Tibial artery (tissue), 4 donors: ENCODE results near the gene FAS.

Source experiments
- DNase-seq, 2 donors: peaks; one replicate each; pipeline ENCODE4 v3.0.0-alpha.2; 2019
- H3K27ac ChIP-seq, 2 donors: fragments of 200-600 bp; sonication (generic) in 1 of 2; 1 replicate in 1 of 2; 2 replicates in 1 of 2; pipeline ENCODE4 v1.5.1; 2018 to 2019; ENCODE audit warnings: mild to moderate bottlenecking in 1 of 2
- H3K27me3 ChIP-seq, 2 donors: fragments of 200-600 bp; sonication (generic) in 1 of 2; one replicate each; pipeline versions ENCODE4 v1.5.1 to v1.6.0; 2016 to 2019
- H3K36me3 ChIP-seq, 3 donors: fragments of 200-600 bp; sonication (generic) in 2 of 3; one replicate each; pipeline ENCODE4 v1.5.1; 2016 to 2019; ENCODE audit warnings: mild to moderate bottlenecking in 2 of 3
- H3K4me1 ChIP-seq, 4 donors: fragments of 200-600 bp; sonication (generic) in 2 of 4; 1 replicate in 3 of 4; 2 replicates in 1 of 4; pipeline ENCODE4 v1.5.1; 2016 to 2019
- H3K4me3 ChIP-seq, 2 donors: fragments of 200-600 bp; sonication (generic) in 1 of 2; 1 replicate in 1 of 2; 2 replicates in 1 of 2; pipeline ENCODE4 v1.5.1; 2018 to 2019; ENCODE audit warnings: mild to moderate bottlenecking in 2 of 2
- H3K9me3 ChIP-seq, 3 donors: fragments of 200-600 bp; sonication (generic) in 1 of 3; one replicate each; pipeline ENCODE4 v1.5.1; 2016 to 2019
- CTCF ChIP-seq, 2 experiments: fragments of 200-600 bp in 1 of 2; fragments of 450-650 bp in 1 of 2; IDR thresholded peaks; one replicate each; pipeline ENCODE4 v1.5.1; 2017 to 2019; ENCODE audit warnings: antibody characterized with exemption in 2 of 2, mild to moderate bottlenecking in 1 of 2, moderate library complexity in 1 of 2
- intact Hi-C: fragments of 100-400 bp; cut with DNase I; formaldehyde crosslinking; loops from one replicate; pipeline ENCODE4 v1.15.0; 2023; ENCODE audit warnings: low total_unique reads

The FAS gene

GRCh38 chr10:89025453-89025852 is 34.9 kb downstream of the FAS start:
- Histone ChIP-seq H3K4me3 (no peak overlapping the region), H3K36me3 (peaks cover 0 to 10% (median 2%) of the 10 kb centered on the region in 3 donors), H3K27me3 (no peaks in the 10 kb centered on the region), H3K9me3 (no peaks in the 10 kb centered on the region), H3K27ac (no peak overlapping the region), H3K4me1 (peaks cover 0 to 17% (median 2%) of the 10 kb centered on the region in 4 donors)
- TF ChIP-seq CTCF (IDR thresholded peaks at IDR 0.05): no peak
- intact Hi-C loops: loop anchor here (10.0 kb wide), 1 partner anchor 181 kb away; no protein-coding TSS in a partner anchor
- DNase-seq: no peak

- intact Hi-C loops: loop anchor here (10.0 kb wide), 1 partner anchor 184 kb away; no protein-coding TSS in a partner anchor
- H3K9me3 ChIP-seq: no peaks in the 10 kb centered on the region
- H3K4me1 ChIP-seq: peaks cover 0 to 17% (median 6%) of the 10 kb centered on the region in 4 donors
- no peak for TF ChIP-seq CTCF (IDR thresholded peaks at IDR 0.05)
- H3K27ac ChIP-seq: no peak overlapping the region
- H3K27me3 ChIP-seq: no peaks in the 10 kb centered on the region
- no peak overlapping the region for H3K4me3 ChIP-seq
- H3K36me3 ChIP-seq: no peaks in the 10 kb centered on the region
- DNase-seq: no peak
Observed at GRCh38 chr10:89029181-89029580, 38.6 kb downstream of the FAS start.

GRCh38 chr10:89029785-89030437 is 39.3 kb downstream of the FAS start:
- Histone ChIP-seq H3K27ac (no peak overlapping the region), H3K4me1 (peaks cover 0 to 17% (median 6%) of the 10 kb centered on the region in 4 donors), H3K4me3 (no peak overlapping the region), H3K27me3 (no peaks in the 10 kb centered on the region), H3K36me3 (no peaks in the 10 kb centered on the region), H3K9me3 (no peaks in the 10 kb centered on the region)
- peak; percentile 87 to 90 for TF ChIP-seq CTCF (IDR thresholded peaks at IDR 0.05)
- peak; percentile 78 to 83 for DNase-seq
- intact Hi-C loops: loop anchor here (2.0 to 10.0 kb wide), 3 partner anchors 85 to 185 kb away; no protein-coding TSS in a partner anchor

GRCh38 chr10:89030791-89031190 is 40.2 kb downstream of the FAS start:
- Histone ChIP-seq H3K36me3 (no peaks in the 10 kb centered on the region), H3K4me3 (no peak overlapping the region), H3K9me3 (no peaks in the 10 kb centered on the region), H3K4me1 (peaks cover 0 to 13% (median 4%) of the 10 kb centered on the region in 4 donors), H3K27ac (no peak overlapping the region), H3K27me3 (no peaks in the 10 kb centered on the region)
- no peak for DNase-seq
- no peak for TF ChIP-seq CTCF (IDR thresholded peaks at IDR 0.05)
- intact Hi-C loops: loop anchor here (2.0 to 10.0 kb wide), 2 partner anchors 84 to 184 kb away; no protein-coding TSS in a partner anchor

GRCh38 chr10:89032141-89032891 is 41.7 kb downstream of the FAS start:
- Histone ChIP-seq H3K36me3 (no peaks in the 10 kb centered on the region), H3K4me3 (no peak overlapping the region), H3K27me3 (no peaks in the 10 kb centered on the region), H3K27ac (no peak overlapping the region), H3K4me1 (peaks cover 0 to 13% (median 4%) of the 10 kb centered on the region in 4 donors), H3K9me3 (no peaks in the 10 kb centered on the region)
- no peak for DNase-seq
- TF ChIP-seq CTCF (IDR thresholded peaks at IDR 0.05): no peak
- intact Hi-C loops: loop anchor here (10.0 kb wide), 1 partner anchor 82 kb away; no protein-coding TSS in a partner anchor
